A549 (cell line): ENCODE results near the gene P2RX4.
"Not testable (repeated sequence)": the region's sequence is repeated elsewhere in the genome, so short reads cannot be mapped to it uniquely, and the experiment has no call there.

Experiments
- BCL3 ChIP-seq: fragments of >200 bp; sonication (Bioruptor Twin); formaldehyde crosslinking; IDR thresholded peaks from 3 replicates; pipeline ENCODE4 v1.6.1; 2016
- CHD2 ChIP-seq: fragments of 150-350 bp; IDR thresholded peaks from 2 replicates; pipeline ENCODE4 v1.6.1; 2014; ENCODE audit warnings: low read length; ENCODE audit not compliant: partially characterized antibody
- CTCF ChIP-seq: fragments of >200 bp; sonication (Bioruptor Twin); formaldehyde crosslinking; IDR thresholded peaks from 3 replicates; pipeline ENCODE4 v1.5.1; 2016
- FOSL2 ChIP-seq, 2 experiments: fragments of 450-650 bp in 1 of 2; fragments of >200 bp in 1 of 2; sonication (Bioruptor Twin) in 1 of 2; formaldehyde crosslinking; IDR thresholded peaks; 2 replicates each; pipeline versions ENCODE4 v1.5.0 to v1.6.1; 2016 to 2020; ENCODE audit warnings: mild to moderate bottlenecking in 1 of 2, moderate library complexity in 1 of 2
- JUN ChIP-seq, 2 experiments: fragments of >200 bp; sonication (Bioruptor Twin); formaldehyde crosslinking; IDR thresholded peaks; 2 replicates in 1 of 2; 3 replicates in 1 of 2; pipeline ENCODE4 v1.6.1; 2016 to 2017
- KDM5A ChIP-seq: fragments of 200-600 bp; sonication (generic); IDR thresholded peaks from 2 replicates; pipeline ENCODE4 v1.6.1; 2016; ENCODE audit warnings: antibody characterized with exemption, mild to moderate bottlenecking
- MAZ ChIP-seq: fragments of 150-350 bp; IDR thresholded peaks from 2 replicates; pipeline ENCODE4 v1.6.1; 2014; ENCODE audit warnings: antibody characterized with exemption, low read depth, low read length, borderline replicate concordance
- POLR2A ChIP-seq: IDR thresholded peaks from 2 replicates; pipeline ENCODE4 v1.6.1; 2012; ENCODE audit warnings: mild to moderate bottlenecking, low read length
- TP53 ChIP-seq: fragments of 250-450 bp; sonication (Bioruptor Pico); IDR thresholded peaks from 2 replicates; pipeline ENCODE4 v1.5.0; 2021; ENCODE audit warnings: mild to moderate bottlenecking, moderate library complexity

GRCh38 chr12:121226871-121227270, 16.9 kb downstream of the P2RX4 start:
- TF ChIP-seq KDM5A; CTCF; CHD2; MAZ; BCL3; JUN (IDR thresholded peaks at IDR 0.05); TP53; POLR2A; FOSL2 (IDR thresholded peaks at IDR 0.05); FOSL2 (CRISPR knock-in tag; IDR thresholded peaks at IDR 0.05): not testable (repeated sequence)
